ENCODE measurements around the gene SASH3. TPM values are rescaled to one million over a fixed set of nuclear protein-coding genes. Genes with fewer than 3 reads are reported as not detected.

SASH3 gene
- total RNA-seq, 4 donors from 2014 or later = 10.4 to 20.4 (median 15.0) TPM

DNA sequence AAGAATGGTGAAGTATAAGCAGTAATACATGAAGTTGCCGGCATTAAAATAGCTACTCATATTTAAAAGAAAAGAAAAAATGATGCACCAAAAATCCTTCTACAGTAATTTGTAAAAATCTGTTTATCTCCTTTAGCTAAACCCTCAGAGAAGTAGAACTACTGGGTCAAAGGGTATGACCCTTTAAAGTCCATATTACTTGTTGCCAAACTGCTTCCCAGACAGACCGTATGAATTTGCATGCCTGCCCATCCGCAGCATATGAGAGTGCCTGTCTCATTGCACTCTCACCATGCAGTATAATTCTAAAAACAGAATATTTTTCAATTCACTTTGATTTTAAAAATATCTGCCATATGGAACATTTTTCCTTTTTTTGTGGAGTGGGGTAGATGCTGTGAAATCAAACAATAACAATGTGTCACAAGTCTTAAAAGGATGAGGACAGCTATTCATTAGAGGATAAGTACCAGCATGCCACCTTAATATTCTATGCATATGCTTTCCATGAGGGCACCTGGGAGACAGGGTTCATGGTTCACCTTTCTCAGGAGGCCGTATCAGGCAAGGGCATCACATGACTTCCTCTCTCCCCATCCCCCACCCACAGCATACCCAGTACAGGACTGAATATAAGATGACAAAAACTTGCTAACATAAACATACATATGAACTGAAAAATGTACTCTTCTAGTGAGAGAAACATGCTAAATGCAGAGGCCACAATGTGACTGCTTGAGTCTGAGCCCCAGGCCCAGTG is 46.2 kb downstream of the SASH3 start:
- peaks cover 0 to 12% (median 0%) of the 10 kb centered on the region in 3 donors for H3K36me3 ChIP-seq
- no peak for TF ChIP-seq EP300 (IDR thresholded peaks at IDR 0.05)
- no peak for DNase-seq (ENCODE audit: low spot score in 2 of 2)
- WGBS, 2 donors = 54 to 58% methylated on average over 4 of the region's 4 CpGs
- H3K4me3 ChIP-seq = no peak overlapping the region
- peaks cover 0 to 4% (median 0%) of the 10 kb centered on the region in 4 donors for H3K4me1 ChIP-seq
- no peaks in the 10 kb centered on the region for H3K27me3 ChIP-seq
- H3K9me3 ChIP-seq = no peaks in the 10 kb centered on the region
- H3K27ac ChIP-seq = no peak overlapping the region

DNA sequence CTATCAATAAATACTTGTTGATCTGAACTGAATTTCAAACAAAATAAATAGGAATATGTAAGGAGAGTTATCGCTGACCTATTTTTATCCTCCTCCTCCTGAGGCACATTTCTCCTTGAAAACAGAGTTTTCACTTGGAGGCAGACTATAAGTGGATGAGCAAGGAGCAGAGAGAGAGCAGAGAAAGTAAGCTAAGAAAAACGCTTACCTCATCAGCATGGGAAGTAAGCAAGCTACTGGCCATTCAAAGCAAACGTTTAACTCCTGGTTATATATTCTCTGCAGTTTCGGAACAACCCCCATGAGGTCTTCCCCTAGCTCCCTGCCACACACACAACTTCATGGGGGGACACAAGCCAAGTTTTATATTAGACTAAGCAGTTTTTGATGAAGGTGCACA is 50.7 kb downstream of the SASH3 start:
- WGBS, 2 donors = 47 to 62% methylated on average over 4 of the region's 4 CpGs
- DNase-seq (ENCODE audit: low spot score in 2 of 2) = no peak
- Histone ChIP-seq H3K27me3 (no peaks in the 10 kb centered on the region), H3K27ac (no peak overlapping the region), H3K4me3 (no peak overlapping the region), H3K4me1 (peaks cover 0 to 11% (median 0%) of the 10 kb centered on the region in 4 donors), H3K9me3 (no peaks in the 10 kb centered on the region), H3K36me3 (no peaks in the 10 kb centered on the region)
- TF ChIP-seq POLR2A (IDR thresholded peaks at IDR 0.05) (no peak), EP300 (IDR thresholded peaks at IDR 0.05) (no peak)
- TF ChIP-seq, protein P1, sequence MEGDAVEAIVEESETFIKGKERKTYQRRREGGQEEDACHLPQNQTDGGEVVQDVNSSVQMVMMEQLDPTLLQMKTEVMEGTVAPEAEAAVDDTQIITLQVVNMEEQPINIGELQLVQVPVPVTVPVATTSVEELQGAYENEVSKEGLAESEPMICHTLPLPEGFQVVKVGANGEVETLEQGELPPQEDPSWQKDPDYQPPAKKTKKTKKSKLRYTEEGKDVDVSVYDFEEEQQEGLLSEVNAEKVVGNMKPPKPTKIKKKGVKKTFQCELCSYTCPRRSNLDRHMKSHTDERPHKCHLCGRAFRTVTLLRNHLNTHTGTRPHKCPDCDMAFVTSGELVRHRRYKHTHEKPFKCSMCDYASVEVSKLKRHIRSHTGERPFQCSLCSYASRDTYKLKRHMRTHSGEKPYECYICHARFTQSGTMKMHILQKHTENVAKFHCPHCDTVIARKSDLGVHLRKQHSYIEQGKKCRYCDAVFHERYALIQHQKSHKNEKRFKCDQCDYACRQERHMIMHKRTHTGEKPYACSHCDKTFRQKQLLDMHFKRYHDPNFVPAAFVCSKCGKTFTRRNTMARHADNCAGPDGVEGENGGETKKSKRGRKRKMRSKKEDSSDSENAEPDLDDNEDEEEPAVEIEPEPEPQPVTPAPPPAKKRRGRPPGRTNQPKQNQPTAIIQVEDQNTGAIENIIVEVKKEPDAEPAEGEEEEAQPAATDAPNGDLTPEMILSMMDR (IDR thresholded peaks at IDR 0.05) = no peak

DNA sequence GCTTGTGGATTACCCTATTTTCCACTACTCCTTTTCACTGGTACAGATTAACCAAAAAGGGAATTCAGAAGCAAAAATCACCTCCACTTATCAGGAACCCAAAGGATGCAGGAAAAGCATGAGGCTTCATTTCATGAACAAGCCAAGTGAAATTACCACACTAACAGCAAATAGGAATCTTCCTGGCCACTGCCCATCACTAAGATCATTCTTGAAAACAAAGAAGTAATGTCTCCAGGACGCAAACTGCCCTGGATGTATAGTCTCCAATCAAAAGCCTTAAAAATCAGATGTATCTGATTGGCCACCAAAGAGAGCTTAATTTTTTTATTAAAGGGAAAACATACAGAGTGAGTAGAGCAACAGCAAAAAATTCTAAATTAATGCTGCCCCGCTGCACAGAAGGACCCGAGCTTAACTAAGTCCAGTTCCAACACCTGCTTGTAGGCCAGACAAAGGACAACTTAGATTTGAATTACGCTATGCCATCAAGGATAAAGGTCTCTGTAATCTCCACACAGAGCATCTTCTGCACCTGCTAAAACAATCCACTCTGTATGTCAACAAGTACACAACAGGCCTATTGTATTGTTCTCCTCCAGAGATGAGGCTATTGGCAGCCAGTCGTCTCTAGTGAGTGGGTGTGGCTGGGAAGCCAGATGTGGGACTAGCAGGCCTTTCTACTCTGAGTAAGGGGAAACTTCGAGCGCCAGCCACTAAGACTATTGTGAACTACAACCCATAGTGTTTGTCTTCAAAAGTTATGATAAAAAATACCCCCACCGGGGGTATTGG is 51.5 kb downstream of the SASH3 start:
- H3K36me3 ChIP-seq = no peaks in the 10 kb centered on the region
- peak; percentile 19 to 35 for DNase-seq (ENCODE audit: low spot score in 2 of 2)
- no peaks in the 10 kb centered on the region for H3K9me3 ChIP-seq
- WGBS, 2 donors = 43 to 66% methylated on average over 7 to 8 of the region's 8 CpGs
- H3K27ac ChIP-seq = no peak overlapping the region
- TF ChIP-seq POLR2A (IDR thresholded peaks at IDR 0.05) (no peak), EP300 (IDR thresholded peaks at IDR 0.05) (no peak)
- TF ChIP-seq, protein P1 (IDR thresholded peaks at IDR 0.05) = no peak
- H3K4me3 ChIP-seq = no peak overlapping the region
- no peaks in the 10 kb centered on the region for H3K27me3 ChIP-seq
- peaks cover 0 to 11% (median 0%) of the 10 kb centered on the region in 4 donors for H3K4me1 ChIP-seq

DNA sequence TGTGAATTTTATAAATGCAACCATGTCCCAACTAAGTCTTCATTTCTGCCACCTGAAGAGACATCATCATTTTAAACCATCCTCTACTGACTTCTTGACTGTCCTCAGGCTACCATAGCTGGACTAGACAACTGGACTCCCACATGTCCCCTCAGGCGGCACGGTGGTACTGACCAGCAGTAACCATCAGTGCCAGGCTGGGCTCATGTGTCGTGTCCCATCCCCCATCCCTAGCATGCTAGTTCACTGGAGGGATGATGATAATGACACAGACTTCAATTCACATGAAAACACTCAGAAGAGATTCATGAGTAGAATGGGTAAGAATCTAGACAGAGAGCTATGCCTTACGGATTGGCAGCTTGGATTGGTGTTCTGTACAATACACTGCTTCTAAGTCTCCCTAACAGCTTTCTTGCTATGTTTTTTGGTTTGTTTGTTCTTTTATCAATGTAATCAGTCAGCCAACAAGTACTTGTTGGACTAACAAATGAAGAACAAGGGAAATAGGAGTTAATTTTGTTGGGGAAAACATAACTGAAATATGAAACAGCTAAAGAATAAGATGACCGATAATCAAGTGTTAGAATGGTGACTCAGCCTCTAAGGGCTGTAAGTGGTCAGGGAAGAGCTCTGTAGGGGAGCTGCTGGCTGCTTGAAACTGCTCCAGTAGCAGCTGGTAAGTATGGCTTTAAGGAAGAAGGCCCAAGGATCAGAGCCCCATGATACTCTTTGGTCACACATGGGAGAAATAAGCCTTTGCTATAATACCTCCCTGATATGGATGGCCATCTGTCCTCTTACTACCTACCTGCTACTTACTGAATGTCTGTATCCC is 53.6 kb downstream of the SASH3 start:
- Histone ChIP-seq H3K4me1 (peaks cover 0 to 11% (median 0%) of the 10 kb centered on the region in 4 donors), H3K36me3 (no peaks in the 10 kb centered on the region), H3K27ac (no peak overlapping the region), H3K27me3 (no peaks in the 10 kb centered on the region), H3K9me3 (no peaks in the 10 kb centered on the region), H3K4me3 (no peak overlapping the region)
- DNase-seq (ENCODE audit: low spot score in 2 of 2) = no peak
- WGBS, 2 donors = 75 to 80% methylated on average over 5 of the region's 5 CpGs
- TF ChIP-seq, protein P1 (IDR thresholded peaks at IDR 0.05) = no peak
- TF ChIP-seq EP300 (IDR thresholded peaks at IDR 0.05) = no peak
- TF ChIP-seq POLR2A (IDR thresholded peaks at IDR 0.05) = no peak

DNA sequence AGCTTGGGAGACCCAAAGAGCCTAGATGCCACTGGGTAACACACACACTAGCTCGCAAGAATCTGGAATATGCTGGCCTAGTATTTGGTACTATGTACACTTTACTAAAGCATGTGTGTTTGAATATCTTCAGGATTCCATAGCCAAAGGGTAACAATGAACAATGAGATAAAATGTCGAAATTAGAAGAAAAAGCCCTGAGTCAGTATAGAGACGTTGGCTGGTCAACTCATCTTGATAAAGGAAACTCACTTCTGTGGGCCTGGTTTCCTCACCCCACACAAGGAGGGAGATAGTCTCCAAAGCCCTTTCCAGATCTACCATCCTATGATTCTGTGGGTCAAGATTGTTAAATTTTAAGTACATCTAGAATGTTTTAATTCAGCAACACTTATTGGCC is 57.1 kb downstream of the SASH3 start:
- TF ChIP-seq, protein P1 (IDR thresholded peaks at IDR 0.05) = no peak
- TF ChIP-seq POLR2A (IDR thresholded peaks at IDR 0.05) (no peak), EP300 (IDR thresholded peaks at IDR 0.05) (no peak)
- Histone ChIP-seq H3K4me1 (peaks cover 0 to 7% (median 0%) of the 10 kb centered on the region in 4 donors), H3K27me3 (no peaks in the 10 kb centered on the region), H3K4me3 (no peak overlapping the region), H3K36me3 (no peaks in the 10 kb centered on the region), H3K9me3 (no peaks in the 10 kb centered on the region), H3K27ac (no peak overlapping the region)
- DNase-seq (ENCODE audit: low spot score in 2 of 2) = no peak
- 55 to 64% methylated on average over 3 of the region's 3 CpGs for WGBS, 2 donors
